NCI-H146 (cell line): ENCODE data around the gene N4BP3.
"Not testable (repeated sequence)": the region's sequence is repeated elsewhere in the genome, so short reads cannot be mapped to it uniquely, and the experiment has no call there.

ENCODE experiments used
- DNase-seq: peaks from one replicate; lab custom pipeline; 2025; lab: John Stamatoyannopoulos, UW

Gene N4BP3

DNA sequence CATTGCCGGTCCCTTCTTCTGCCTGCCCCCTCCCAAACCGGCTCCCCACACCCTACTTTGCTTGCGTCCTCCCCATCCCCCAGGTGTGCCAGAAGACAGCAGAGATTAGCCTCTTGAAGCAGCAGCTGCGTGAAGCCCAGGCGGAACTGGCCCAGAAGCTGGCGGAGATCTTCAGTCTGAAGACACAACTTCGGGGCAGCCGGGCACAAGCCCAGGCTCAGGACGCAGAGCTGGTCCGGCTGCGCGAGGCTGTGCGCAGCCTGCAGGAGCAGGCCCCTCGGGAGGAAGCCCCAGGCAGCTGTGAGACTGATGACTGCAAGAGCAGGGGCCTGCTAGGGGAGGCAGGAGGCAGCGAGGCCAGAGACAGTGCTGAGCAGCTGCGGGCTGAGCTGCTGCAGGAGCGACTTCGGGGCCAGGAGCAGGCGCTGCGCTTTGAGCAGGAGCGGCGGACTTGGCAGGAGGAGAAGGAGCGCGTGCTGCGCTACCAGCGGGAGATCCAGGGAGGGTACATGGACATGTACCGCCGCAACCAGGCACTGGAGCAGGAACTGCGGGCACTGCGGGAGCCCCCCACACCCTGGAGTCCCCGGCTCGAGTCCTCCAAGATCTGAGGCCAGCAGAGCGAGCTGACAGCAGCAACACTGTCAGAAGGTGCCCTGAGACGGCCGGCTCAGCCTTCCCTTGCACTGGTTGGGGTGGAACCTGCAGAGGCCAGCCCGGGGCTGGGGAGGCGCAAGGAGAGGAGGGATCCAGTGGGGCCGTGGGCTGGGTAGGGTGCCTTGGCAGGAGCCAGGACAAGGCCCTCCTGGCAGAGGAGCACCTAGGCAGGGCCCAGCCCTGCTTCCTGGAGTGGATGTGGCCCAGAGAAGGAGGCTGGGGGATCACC, 8.3 kb downstream of the N4BP3 start:
- no peak for DNase-seq

DNA sequence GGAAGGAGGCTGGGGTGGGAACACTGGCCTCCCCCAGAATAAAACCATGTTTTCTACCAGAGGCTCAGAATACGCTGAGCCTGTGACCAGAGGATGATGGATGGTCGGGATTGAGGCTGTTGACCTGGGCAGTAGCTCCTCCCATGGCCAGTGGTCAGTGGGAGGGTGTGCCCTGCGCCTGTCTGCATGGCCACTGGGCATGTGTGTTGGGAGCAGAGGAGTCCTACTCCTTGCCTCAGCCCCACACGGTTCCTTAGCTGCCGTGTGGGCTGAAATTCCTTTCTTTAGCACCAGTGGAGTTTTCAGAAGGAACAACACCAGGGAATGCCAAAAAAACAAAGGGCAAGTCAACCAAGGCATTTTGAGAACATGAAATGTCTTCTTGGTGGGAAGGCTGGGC, 9.0 kb downstream of the N4BP3 start:
- no peak for DNase-seq

DNA sequence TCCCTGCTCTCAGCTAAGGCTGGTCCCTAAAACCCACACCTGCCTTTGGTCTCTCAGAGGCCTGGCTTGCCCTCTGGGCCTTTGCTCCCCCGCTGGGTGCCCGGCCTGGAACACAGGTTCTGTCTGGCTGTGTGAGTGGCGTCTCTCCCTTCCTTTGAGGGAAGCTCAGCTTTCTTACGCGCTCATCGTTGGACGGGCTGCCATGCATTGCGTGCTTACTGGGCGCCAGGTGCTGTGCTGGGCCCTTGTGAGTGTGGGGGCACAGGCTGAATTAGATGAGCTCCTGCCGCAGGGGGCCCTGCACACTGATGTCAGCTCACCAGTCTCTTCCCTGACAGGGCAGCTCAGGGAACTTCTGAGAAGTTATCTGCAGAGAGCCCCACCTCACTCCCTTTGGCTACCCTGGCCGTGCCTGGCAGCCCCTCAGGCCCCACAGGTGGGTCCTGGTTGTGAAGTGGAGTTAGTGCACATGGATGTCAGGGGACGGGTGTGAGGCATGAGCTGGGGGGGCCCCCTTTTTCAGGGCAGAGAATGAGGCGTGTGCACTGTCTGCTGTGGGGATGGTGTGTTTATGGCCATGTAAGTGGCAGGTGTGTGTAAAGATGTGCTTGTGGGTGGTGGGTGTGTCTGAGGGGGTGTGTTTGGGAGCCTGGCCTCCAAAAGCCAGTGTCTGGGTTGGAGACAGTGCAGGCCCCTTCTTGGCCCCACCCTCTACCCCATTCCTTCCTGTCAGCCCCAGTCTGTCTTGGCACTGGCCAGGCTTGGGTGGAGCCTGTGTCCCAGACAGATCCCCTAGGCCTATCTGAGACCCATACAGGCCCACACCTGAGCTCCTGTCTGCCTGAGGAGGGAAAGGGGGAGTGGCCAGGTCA, 10.0 kb downstream of the N4BP3 start:
- no peak for DNase-seq

DNA sequence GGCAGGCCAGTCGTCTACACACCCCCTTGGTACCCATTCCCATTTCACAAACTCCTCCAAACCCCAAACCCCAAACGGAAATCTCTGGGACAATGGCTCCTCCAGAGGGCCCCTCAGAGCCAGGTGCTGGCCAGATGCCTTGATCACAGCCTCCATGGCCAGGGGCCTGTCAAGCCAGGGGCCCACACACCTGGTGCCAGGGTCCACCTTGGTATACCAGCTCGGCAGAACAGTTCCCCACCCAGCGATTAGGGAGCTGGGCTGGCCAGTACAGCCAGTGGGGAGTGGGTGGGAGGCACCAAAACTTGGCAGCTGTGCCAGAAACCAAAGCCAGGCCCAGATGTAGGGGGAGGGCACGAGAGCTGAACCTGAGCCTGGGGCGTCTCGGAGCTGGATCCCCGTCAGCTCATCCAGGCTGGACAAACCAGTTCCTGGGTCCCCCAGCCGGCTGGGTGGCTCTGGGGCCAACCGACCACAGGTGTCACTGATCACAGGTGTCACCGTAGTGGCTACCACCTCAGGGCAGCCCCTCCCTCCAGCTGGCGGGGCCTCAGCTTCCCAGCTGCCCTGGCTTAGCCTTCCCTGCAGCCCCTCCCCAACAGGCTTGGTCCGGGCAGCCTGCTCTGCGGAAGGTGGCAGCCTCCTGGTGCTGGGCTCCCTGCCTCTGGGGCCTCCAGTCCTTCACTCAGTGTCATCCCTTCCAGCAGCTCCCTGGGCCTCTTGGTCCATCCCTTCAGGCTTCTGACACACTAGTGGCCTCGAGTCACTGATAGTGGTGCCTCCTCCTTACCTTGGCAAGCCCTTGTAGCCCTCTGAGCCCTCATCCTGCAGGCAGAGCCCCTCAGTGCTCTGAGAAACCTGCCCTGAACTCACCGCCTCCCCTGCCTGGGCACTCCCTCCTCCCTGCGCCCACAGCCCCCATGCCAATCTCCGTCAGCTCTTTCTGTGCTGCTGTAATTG, 10.9 kb downstream of the N4BP3 start:
- DNase-seq, result no peak

DNA sequence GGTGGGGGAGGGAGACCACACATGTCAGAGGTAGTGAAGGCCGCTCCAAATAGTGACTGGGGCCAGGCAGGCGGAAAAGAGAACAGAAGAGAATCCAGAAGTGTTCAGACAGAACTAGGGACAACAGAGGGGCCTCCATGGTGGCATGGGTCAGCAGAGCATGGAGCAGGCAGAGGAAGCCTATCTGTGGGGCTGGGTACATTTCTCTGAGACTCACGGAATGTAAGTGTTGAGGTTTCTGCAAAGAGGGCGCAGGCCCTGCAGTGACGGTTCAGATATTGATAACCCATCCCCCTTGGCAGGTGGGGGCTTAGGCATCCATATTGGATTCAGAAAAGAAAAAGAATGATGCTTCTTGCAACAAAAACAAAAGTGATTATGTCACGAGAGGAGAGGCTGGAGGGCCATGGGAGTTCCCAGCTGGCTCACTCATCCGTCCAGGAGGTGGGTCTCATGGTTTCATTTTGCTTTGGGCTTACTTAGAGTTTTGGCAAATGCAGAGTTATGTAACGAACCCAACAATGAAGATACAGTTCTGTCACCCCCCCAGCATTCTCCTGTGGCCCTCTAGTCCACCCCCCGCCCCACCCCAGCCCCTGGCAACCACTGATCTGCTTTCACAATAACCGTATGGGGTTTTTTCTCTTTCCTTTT, 12.0 kb downstream of the N4BP3 start:
- DNase-seq, result no peak

DNA sequence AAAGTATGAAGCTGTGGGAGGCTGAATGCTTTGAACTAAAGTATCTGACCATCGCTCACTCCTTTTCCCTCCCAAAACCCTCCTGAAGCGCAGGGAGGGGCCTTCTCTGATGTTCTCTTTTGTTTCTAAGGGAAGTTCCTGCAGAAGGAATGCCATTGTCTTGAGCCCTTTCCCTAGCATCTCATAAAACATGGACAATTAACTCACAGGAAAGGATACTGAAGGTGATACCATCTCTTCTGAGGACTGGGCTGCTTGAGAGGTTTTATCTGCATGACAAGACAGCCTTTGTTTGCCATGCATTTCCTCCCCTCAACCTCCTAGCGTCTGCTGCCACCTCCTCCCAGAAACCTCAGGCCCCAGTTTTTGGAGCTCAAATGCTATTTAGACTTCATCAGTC, 13.2 kb downstream of the N4BP3 start:
- no peak for DNase-seq

DNA sequence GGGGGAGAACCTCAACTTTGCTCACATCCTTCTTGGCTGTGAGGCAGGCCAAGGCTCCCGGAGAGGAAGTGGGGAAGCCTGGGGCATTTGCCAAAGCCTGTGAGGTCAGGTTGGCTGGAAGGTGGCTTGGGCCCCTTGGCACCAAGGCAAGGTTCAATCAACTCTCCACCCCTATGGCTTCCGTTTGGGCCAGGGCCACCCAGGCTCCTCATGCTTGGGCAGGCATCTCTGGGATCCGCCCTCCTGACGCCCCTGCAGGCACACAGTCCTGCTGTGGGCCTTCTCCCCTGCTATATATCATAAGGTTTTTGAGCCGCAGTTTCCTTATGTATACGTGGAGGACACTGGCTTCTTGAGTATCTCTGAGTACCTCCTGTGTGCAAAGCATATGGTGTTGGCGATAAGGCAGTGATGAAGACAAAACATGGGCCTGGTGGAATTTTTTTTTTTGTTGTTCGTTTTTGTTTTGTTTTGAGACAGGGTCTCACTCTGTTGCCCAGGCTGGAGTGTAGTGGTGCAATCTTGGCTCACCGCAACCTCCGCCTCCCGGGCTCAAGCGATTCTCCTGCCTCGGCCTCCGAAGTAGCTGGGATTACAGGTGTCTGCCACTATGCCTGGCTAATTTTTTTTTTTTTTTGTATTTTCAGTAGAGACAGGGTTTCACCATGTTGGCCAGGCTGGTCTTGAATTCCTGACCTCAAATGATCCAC, 14.1 kb downstream of the N4BP3 start:
- DNase-seq, result not testable (repeated sequence)

DNA sequence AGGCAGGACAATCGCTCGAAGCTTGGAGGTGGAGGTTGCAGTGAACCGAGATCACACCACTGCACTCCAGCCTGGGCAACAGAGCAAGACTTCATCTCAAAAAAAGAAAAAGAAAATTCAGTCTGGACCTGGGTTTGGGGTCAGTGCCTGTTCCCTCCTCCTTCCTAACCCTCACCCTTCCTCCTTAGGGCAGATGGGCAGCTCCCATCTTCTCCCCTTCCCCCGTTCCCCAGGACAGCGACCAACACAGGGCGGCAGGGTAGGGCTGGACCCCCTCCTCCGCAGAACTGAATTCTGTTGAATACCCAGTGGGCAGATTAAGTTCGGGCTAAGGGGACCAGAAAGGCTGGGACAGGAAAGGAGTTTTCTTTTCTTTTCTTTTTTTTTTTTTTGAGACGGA, 16.0 kb downstream of the N4BP3 start:
- DNase-seq, result no peak

DNA sequence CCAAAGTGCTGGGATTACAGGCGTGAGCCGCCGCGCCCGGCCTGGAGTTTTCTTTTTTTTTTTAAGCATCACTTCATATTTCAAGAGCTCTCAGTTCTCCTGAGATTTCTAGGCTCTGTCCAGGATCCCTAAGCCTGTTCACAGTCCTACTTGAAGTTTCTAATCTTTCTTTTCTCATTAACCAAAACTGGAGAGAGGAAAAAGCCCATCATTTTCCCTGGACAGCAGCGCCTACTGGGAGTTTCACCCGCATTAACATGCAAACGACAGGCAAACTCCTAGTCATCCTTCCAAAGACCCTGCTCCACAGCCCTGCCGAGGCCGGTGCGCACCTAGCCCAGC, 16.9 kb downstream of the N4BP3 start:
- not testable (repeated sequence) for DNase-seq

DNA sequence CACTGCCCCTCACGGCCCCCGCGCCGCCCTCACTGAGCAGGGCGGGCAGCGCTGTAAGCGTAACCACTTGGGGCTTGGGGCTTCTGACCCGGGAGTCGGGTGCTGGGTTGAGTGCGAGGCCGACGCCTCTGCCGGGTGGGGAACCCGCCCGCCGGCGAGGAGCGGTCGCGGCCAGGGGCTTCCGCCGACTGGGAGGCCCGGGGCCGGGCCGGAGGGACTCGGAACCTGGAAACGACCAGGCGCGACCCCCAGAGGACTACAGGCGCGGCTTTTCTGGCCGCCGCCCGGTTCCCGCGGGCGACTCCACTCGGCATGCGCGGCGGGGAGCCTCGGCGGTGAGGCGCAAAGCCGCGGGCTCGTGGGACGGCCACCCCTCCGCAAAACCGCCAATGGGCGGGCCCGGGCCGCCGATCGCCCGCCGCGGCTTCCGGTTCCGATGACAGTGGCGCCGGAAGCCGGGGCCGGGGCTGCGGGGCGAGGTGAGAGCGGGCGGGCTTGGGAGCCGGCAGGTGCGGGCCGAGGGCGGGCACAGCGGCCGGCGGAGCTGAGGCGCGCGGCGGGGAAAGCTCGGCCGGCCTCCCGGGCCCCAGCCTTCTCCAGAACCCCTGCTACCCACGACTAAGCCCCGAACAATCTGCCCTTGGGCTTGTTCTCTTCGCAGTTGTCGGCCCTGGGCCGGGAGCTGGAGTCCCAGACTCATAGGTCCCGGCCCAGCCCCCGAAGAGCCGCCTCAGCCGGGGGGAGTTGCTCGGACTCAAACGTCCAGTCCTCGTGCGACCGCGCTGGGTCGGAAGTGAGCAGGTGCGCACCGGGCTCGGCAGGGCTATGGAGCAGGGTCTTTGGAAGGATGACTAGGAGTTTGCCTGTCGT, 17.5 kb downstream of the N4BP3 start, which contains the start of gene RMND5B:
Gene RMND5B, plus strand, starts transcription at position 439 of the 870 bp plus-strand sequence. CDS start 7,106 bp downstream, outside the sequence.
- peak; percentile 87 for DNase-seq

DNA sequence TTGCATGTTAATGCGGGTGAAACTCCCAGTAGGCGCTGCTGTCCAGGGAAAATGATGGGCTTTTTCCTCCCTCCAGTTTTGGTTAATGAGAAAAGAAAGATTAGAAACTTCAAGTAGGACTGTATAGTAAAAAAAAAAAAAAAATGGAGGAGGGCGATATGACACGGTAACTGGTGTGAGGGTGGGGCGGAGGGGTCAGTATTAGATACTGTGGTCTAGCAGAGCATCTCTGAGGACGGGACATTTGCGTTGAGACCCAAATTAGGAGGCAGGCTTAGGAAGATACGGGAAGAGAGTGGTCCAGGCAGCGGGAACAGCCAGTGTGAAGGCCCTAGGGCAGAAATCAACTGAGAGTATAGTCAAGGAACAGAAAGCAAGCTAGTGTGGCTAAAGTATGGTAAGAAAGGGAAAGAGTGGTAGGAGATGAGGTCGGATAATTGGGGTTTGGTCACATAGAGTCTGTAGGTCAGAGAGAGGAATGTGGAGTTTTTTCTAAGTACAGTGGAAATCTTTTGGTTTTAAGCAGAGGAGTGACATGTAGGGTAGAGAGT, 18.2 kb downstream of the N4BP3 start:
- peak; percentile 30 for DNase-seq

DNA sequence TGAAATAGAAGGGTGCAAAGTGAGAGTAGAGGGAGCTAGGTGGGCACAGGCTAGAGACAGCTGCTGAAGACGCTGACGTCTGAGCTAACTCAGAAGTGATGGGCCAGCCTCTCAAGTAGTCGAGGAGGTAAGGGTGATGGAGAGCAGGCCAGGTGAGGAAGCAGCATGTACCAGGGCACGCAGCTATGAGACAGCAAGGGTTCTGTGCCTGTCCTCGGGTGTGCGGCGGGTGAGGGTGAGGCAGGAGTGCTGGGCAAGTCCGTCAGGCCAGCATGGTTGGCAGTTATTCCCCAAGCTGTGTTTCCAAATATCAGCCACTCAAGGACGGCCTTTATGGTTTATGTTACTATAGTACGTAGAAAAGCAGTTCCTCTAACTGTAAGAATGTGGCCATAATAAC, 23.7 kb downstream of the N4BP3 start:
- no peak for DNase-seq

DNA sequence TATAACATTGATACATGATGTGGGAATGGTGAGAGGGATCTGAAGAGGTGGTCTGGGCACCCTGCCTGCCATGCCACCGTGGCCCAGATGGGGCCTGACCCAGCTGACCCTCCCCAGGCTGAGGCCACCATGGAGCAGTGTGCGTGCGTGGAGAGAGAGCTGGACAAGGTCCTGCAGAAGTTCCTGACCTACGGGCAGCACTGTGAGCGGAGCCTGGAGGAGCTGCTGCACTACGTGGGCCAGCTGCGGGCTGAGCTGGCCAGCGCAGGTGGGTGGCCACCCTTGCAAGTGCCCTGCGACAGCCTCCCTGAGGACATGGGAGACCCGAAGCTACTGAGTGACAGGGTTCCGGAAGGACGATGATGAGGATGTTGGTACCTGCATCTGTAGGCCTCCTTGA, 24.7 kb downstream of the N4BP3 start:
- DNase-seq, result no peak

DNA sequence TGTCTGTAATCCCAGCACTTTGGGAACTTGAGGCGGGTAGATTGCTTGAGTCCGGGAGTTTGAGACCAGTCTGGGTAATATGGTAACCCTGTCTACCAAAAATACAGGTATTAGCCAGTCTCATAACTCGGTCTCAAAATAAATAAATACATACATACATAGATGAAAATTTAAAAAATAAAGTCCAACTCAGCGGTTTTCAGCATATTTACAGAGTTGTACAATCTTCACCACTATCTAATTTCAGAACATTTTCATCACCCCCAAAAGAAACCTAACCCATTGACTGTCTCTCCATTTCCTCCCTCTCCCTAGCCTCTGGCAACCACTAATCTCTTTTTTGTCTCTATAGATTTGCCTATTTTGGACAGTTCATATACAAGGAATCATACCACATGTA, 28.2 kb downstream of the N4BP3 start:
- no peak for DNase-seq

DNA sequence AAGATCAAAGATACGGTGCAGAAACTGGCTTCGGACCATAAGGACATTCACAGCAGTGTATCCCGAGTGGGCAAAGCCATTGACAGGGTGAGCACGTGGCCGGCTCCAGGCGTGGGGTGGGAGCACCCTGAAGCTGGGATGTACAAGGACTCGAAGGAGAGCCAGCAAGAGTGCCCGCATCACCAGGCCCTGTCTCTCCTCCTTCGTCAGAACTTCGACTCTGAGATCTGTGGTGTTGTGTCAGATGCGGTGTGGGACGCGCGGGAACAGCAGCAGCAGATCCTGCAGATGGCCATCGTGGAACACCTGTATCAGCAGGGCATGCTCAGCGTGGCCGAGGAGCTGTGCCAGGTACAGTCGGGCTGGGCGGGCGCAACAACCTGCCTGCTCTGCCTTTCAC, 29.3 kb downstream of the N4BP3 start:
- DNase-seq, result no peak

DNA sequence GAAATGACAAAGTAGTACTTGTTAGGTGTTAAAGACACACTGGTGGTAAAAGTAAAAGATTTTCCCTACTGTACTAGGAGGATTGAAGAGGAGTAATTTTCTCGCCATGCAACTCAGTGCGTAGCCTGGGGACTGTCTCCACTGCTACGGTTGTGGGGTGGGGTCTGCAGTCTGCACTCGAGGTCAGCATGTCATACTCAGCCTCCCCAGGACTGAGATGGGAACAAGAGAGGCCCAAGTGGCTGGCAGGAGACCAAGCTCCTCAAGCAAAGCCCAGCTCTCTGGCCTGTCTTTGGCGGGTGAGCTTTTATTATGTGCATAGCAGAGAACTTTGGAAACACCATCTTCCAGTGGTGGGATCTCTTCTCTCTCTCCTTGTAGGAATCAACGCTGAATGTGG, 29.9 kb downstream of the N4BP3 start:
- DNase-seq, result no peak

DNA sequence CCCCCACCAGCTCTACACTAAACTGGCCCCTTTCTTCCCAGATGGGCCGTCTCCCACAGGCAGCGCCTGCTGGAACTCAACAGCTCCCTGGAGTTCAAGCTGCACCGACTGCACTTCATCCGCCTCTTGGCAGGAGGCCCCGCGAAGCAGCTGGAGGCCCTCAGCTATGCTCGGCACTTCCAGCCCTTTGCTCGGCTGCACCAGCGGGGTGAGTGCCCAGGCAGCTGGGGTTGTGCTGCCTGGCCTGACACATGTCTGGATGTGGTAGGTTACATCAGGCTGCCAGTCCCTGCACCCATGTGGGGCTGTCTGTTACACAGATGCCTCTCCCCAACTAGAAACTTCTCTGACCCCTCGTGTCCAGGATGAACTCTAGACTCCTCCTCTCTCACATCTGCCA, 30.6 kb downstream of the N4BP3 start:
- DNase-seq, result no peak

DNA sequence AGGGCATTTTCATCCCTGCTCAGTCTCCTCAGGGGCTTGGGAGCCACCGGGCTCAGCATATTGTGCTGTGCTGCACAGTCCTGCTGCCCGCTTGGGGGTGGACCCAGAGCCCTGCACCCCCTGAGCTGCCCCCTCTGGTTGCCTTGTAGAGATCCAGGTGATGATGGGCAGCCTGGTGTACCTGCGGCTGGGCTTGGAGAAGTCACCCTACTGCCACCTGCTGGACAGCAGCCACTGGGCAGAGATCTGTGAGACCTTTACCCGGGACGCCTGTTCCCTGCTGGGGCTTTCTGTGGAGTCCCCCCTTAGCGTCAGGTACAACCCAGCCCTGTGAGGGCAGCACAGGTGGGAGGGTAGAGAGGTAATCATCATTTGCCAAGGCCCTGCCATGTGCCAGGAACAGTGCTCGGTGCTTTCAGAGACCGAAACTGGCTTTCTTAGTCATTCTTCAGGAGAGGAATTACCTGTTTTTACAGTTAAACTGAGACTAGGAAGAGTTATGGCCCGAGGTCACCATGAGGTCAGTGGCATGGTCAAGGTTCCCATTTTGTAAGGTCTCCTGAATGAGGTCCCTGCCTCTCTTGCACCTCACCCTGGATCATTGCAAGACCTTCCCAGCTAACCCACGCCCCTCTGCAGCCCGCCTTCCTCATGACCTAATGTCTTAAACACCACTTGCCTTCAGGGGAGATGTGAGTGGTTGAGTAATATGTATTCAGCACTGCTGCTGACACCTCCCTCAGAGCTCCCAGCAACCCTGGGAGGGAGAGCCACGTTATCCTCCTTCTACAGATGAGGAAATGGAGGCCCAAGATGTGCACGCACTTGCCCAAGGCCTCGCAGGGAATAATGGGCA, 32.9 kb downstream of the N4BP3 start:
- peak; percentile 66 for DNase-seq
